ENCODE results near the gene PTTG1IP. TPM values are rescaled to one million over a fixed set of nuclear protein-coding genes. Genes with fewer than 3 reads are reported as not detected.

PTTG1IP gene
- total and polyA plus RNA-seq, 2 of the 13 experiments (the other 11 are each of a cell fraction or from before 2014, with no cell fraction given): 161 to 700 TPM

DNA sequence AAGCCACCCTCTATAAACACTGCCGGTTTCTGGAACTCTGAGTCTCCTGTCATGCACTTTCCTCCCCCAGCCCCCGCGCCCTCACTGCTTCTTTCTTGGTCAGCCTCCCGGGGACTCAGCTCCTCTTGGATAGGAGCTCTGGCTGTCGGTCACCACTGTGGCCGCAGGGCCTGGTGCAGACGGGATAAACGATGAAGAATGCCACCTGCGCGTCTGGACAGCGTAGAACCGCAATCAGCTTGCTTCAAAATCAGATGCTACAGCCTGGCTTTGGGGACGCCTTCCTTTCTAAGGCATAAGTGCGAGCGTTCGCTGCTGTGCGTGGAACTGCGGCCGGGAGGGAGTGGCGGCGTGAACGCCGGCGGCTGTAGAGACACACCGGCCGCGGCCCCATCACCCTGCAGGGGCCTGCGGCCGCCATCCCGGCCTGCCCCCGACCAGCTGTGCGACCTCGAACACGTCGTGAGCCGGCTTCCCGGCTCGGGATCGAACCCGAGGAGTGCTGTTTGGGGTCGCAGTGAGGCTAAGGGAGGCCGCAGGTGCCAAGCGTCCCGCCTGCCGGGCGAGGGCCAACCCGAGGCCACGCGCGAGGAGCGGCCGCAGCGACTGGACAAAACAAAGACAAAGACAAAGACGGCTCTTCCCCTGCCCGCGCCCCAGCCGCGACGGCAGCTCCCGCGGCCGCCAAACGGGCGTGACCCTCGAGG is 688 bp downstream of the PTTG1IP start (continued):
- no peak for TF ChIP-seq ZNF510 (CRISPR knock-in tag; IDR thresholded peaks at IDR 0.05; ENCODE audit: low read depth)
- TF ChIP-seq, protein P1, sequence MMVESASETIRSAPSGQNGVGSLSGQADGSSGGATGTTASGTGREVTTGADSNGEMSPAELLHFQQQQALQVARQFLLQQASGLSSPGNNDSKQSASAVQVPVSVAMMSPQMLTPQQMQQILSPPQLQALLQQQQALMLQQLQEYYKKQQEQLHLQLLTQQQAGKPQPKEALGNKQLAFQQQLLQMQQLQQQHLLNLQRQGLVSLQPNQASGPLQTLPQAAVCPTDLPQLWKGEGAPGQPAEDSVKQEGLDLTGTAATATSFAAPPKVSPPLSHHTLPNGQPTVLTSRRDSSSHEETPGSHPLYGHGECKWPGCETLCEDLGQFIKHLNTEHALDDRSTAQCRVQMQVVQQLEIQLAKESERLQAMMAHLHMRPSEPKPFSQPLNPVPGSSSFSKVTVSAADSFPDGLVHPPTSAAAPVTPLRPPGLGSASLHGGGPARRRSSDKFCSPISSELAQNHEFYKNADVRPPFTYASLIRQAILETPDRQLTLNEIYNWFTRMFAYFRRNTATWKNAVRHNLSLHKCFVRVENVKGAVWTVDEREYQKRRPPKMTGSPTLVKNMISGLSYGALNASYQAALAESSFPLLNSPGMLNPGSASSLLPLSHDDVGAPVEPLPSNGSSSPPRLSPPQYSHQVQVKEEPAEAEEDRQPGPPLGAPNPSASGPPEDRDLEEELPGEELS (CRISPR knock-in tag; IDR thresholded peaks at IDR 0.05): no peak
- peak; percentile 14 for TF ChIP-seq YY1 (IDR thresholded peaks at IDR 0.05; ENCODE audit: insufficient read depth, insufficient replicate concordance, low read depth, low read length)
- no peak for TF ChIP-seq ZNF549 (CRISPR knock-in tag; IDR thresholded peaks at IDR 0.05)
- no peak for TF ChIP-seq ZNF260 (CRISPR knock-in tag; IDR thresholded peaks at IDR 0.05; ENCODE audit: borderline replicate concordance, low read depth)
- TF ChIP-seq FOXK2 (IDR thresholded peaks at IDR 0.05): no peak
- TF ChIP-seq CHCHD3 (CRISPR knock-in tag; IDR thresholded peaks at IDR 0.05): no peak
- TF ChIP-seq, protein P2, sequence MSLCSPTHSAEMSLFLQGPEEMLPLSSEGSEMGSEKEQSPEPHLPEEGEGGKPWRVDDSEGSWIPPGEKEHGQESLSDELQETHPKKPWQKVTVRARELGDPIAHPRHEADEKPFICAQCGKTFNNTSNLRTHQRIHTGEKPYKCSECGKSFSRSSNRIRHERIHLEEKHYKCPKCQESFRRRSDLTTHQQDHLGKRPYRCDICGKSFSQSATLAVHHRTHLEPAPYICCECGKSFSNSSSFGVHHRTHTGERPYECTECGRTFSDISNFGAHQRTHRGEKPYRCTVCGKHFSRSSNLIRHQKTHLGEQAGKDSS (CRISPR knock-in tag; IDR thresholded peaks at IDR 0.05; ENCODE audit: borderline replicate concordance, low read depth): no peak; the same call in 1 of the 2 replicates
- TF ChIP-seq CENPX (CRISPR knock-in tag; IDR thresholded peaks at IDR 0.05): no peak
- no peak for TF ChIP-seq RNF2 (conservative IDR thresholded peaks at IDR 0.05; ENCODE audit: low read depth)
- no peak for TF ChIP-seq BCL6 (CRISPR knock-in tag; IDR thresholded peaks at IDR 0.05)
- TF ChIP-seq KLF13 (CRISPR knock-in tag; IDR thresholded peaks at IDR 0.05): no peak
- no peak for TF ChIP-seq TEAD2 (CRISPR knock-in tag; IDR thresholded peaks at IDR 0.05)
- TF ChIP-seq CREM (IDR thresholded peaks at IDR 0.05): no peak
- TF ChIP-seq CREM (CRISPR knock-in tag; IDR thresholded peaks at IDR 0.05): no peak
- TF ChIP-seq, protein P3, sequence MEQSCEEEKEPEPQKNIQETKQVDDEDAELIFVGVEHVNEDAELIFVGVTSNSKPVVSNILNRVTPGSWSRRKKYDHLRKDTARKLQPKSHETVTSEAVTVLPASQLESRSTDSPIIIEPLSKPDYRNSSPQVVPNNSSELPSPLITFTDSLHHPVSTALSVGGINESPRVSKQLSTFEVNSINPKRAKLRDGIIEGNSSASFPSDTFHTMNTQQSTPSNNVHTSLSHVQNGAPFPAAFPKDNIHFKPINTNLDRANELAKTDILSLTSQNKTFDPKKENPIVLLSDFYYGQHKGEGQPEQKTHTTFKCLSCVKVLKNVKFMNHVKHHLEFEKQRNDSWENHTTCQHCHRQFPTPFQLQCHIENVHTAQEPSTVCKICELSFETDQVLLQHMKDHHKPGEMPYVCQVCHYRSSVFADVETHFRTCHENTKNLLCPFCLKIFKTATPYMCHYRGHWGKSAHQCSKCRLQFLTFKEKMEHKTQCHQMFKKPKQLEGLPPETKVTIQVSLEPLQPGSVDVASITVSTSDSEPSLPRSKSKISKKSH (CRISPR knock-in tag; IDR thresholded peaks at IDR 0.05; ENCODE audit: borderline replicate concordance): peak; percentile 59; the same call in 1 of the 2 replicates
- no peak for TF ChIP-seq ZNF720 (CRISPR knock-in tag; IDR thresholded peaks at IDR 0.05)
- peak; percentile 30; the same call in 1 of the 2 replicates for TF ChIP-seq ZNF776 (CRISPR knock-in tag; IDR thresholded peaks at IDR 0.05)
- TF ChIP-seq, protein P4, sequence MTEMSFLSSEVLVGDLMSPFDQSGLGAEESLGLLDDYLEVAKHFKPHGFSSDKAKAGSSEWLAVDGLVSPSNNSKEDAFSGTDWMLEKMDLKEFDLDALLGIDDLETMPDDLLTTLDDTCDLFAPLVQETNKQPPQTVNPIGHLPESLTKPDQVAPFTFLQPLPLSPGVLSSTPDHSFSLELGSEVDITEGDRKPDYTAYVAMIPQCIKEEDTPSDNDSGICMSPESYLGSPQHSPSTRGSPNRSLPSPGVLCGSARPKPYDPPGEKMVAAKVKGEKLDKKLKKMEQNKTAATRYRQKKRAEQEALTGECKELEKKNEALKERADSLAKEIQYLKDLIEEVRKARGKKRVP (CRISPR knock-in tag; IDR thresholded peaks at IDR 0.05): peak in 1 of 2 experiments; percentile 15; a peak in 1 of 4 replicates
- TF ChIP-seq ZNF879 (CRISPR knock-in tag; IDR thresholded peaks at IDR 0.05): no peak
- TF ChIP-seq, protein P5, sequence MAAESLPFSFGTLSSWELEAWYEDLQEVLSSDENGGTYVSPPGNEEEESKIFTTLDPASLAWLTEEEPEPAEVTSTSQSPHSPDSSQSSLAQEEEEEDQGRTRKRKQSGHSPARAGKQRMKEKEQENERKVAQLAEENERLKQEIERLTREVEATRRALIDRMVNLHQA (CRISPR knock-in tag; IDR thresholded peaks at IDR 0.05): no peak
- no peak for TF ChIP-seq SUZ12 (IDR thresholded peaks at IDR 0.05; ENCODE audit: low read depth, low read length)
- TF ChIP-seq NFE2 (CRISPR knock-in tag; IDR thresholded peaks at IDR 0.05): no peak
- TF ChIP-seq ZNF772 (CRISPR knock-in tag; IDR thresholded peaks at IDR 0.05): 0 out of 2 replicates have a peak, but pooled peaks have one; percentile 31
- TF ChIP-seq ZNF670 (CRISPR knock-in tag; IDR thresholded peaks at IDR 0.05; ENCODE audit: borderline replicate concordance): no peak; the same call in 1 of the 2 replicates

All from HepG2 (cell line).